ENCODE results near the gene CUL2. TPM values are rescaled to one million over a fixed set of nuclear protein-coding genes. Genes with fewer than 3 reads are reported as not detected.

CUL2 gene
- total RNA-seq, 1 donor from 2014 or later: 34.3 TPM

DNA sequence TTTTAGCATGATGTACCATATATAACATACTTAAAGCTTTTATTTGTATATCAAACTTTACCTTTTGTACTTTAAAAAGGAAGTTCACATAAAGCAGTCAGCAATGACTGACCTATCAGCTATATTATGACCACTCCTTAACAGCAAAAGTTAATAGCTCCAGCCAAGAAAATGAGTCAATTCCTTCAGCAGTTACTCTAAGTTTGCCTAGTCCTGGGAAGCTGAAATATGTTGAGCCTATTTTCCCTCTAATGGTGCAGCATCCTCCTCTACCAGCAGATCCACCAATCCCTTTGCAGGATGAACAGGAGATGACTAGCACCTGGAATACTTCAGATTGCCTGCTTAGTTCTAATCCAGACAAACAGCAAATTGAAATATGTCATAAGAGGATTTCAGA, 64.2 kb downstream of the CUL2 start:
- Mint-ChIP-seq H3K36me3 (ENCODE audit: unreplicated experiment) (peaks cover 42% of the 10 kb centered on the region), H3K4me1 (ENCODE audit: unreplicated experiment) (no peaks in the 10 kb centered on the region), H3K27me3 (ENCODE audit: unreplicated experiment) (no peaks in the 10 kb centered on the region), H3K4me3 (ENCODE audit: unreplicated experiment) (no peak overlapping the region), H3K9me3 (ENCODE audit: unreplicated experiment) (no peaks in the 10 kb centered on the region), H3K27ac (ENCODE audit: unreplicated experiment) (no peak overlapping the region)
- no peak for DNase-seq (ENCODE audit: extremely low spot score, unreplicated experiment)
- TF ChIP-seq, protein P1, sequence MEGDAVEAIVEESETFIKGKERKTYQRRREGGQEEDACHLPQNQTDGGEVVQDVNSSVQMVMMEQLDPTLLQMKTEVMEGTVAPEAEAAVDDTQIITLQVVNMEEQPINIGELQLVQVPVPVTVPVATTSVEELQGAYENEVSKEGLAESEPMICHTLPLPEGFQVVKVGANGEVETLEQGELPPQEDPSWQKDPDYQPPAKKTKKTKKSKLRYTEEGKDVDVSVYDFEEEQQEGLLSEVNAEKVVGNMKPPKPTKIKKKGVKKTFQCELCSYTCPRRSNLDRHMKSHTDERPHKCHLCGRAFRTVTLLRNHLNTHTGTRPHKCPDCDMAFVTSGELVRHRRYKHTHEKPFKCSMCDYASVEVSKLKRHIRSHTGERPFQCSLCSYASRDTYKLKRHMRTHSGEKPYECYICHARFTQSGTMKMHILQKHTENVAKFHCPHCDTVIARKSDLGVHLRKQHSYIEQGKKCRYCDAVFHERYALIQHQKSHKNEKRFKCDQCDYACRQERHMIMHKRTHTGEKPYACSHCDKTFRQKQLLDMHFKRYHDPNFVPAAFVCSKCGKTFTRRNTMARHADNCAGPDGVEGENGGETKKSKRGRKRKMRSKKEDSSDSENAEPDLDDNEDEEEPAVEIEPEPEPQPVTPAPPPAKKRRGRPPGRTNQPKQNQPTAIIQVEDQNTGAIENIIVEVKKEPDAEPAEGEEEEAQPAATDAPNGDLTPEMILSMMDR (IDR thresholded peaks at IDR 0.05): no peak

DNA sequence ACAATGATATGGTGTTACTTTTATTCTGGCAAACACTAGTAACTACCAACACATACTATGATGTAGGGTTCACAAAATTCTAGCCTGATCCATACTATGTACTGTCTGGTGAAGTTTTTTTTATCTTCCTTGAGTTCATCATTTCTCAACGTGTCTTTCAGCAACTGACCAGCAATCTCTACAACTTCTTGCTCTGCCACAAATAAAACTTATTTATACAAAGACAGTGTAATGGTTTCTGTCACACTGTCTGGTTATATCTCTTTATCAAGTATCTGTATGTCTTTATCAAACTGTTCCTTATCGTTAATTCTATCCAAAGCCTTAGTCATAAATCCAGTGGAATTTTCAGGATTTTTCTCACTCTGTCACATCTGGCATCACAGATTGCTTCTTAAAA, 69.7 kb downstream of the CUL2 start:
- Mint-ChIP-seq H3K9me3 (ENCODE audit: unreplicated experiment) (no peaks in the 10 kb centered on the region), H3K27me3 (ENCODE audit: unreplicated experiment) (no peaks in the 10 kb centered on the region)
- no peak for DNase-seq (ENCODE audit: extremely low spot score, unreplicated experiment)

DNA sequence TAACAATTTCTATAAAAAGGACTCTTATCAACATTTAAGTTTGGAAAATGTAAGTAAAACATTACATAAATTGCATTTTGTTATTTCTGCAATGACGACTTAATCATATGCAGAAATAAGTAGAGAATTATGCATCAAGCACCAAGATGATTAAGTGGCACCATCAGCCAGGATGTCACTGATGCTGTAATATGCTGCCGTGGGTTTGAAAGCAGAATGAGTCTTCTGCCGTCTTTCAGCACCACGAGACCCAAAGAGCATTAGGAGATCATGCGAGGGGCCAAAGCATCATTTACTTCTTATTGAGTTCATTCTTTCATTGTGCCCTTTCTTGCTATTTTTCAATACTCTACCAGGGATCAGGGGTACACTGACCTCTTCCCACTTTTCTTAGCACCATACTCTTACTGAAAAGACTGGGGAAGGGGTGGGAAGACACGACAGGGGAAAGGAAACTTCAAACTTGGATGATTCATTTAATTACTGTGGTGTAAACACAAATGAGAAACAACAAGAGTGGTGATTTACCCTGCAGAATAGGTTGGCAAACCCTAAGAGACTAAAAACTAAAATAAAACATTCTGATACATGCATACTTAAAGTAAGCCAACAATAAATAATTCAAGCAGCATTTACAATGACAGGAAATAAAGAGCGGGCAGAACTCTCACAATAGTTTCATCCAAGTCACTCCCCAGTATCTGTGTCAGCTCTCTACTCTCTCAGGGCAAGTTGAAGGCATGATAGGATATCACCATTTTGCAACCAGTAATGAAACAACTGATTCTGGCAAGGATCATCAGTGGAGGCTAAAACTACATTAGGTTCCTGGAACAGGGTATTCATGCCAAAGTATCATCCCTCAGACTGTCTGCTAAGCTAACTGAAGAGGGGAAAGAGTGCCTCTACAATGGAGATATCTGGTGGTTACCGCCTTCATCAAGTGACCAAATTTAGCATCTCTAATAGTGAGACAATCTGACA, 70.8 kb downstream of the CUL2 start:
- H3K4me1 Mint-ChIP-seq (ENCODE audit: unreplicated experiment): no peaks in the 10 kb centered on the region
- TF ChIP-seq, protein P1 (IDR thresholded peaks at IDR 0.05): no peak
- no peaks in the 10 kb centered on the region for H3K9me3 Mint-ChIP-seq (ENCODE audit: unreplicated experiment)
- H3K27me3 Mint-ChIP-seq (ENCODE audit: unreplicated experiment): no peaks in the 10 kb centered on the region
- H3K36me3 Mint-ChIP-seq (ENCODE audit: unreplicated experiment): peaks cover 28% of the 10 kb centered on the region
- no peak overlapping the region for H3K4me3 Mint-ChIP-seq (ENCODE audit: unreplicated experiment)
- no peak for DNase-seq (ENCODE audit: extremely low spot score, unreplicated experiment)
- H3K27ac Mint-ChIP-seq (ENCODE audit: unreplicated experiment): no peak overlapping the region

More for the DNA sequence above, 69.7 kb downstream of the CUL2 start:
- H3K36me3 Mint-ChIP-seq (ENCODE audit: unreplicated experiment): peaks cover 31% of the 10 kb centered on the region
- no peak overlapping the region for H3K4me3 Mint-ChIP-seq (ENCODE audit: unreplicated experiment)
- no peak overlapping the region for H3K27ac Mint-ChIP-seq (ENCODE audit: unreplicated experiment)
- no peaks in the 10 kb centered on the region for H3K4me1 Mint-ChIP-seq (ENCODE audit: unreplicated experiment)
- TF ChIP-seq, protein P1 (IDR thresholded peaks at IDR 0.05): no peak

DNA sequence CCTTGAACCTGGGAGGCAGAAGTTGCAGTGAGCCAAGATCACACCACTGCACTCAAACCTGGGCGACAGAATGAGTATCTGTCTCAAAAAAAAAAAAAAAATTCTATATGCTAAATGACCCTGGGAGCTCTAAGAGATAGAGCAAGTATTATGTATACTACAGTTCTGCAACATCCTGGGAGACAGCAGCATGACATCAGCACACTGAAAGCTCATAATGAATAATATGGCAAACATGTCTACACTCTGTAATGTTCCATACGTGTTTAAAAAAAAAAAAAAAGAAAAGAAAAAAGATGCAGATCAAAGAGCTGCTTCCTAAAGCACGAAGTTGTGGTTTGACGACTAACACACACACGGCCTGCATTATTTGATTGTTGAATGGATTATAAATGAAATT, 72.5 kb downstream of the CUL2 start:
- no peak for DNase-seq (ENCODE audit: extremely low spot score, unreplicated experiment)
- Mint-ChIP-seq H3K27ac (ENCODE audit: unreplicated experiment) (no peak overlapping the region), H3K27me3 (ENCODE audit: unreplicated experiment) (no peaks in the 10 kb centered on the region), H3K4me3 (ENCODE audit: unreplicated experiment) (no peak overlapping the region), H3K36me3 (ENCODE audit: unreplicated experiment) (peaks cover 19% of the 10 kb centered on the region), H3K4me1 (ENCODE audit: unreplicated experiment) (no peaks in the 10 kb centered on the region), H3K9me3 (ENCODE audit: unreplicated experiment) (no peaks in the 10 kb centered on the region)
- TF ChIP-seq, protein P1 (IDR thresholded peaks at IDR 0.05): no peak

DNA sequence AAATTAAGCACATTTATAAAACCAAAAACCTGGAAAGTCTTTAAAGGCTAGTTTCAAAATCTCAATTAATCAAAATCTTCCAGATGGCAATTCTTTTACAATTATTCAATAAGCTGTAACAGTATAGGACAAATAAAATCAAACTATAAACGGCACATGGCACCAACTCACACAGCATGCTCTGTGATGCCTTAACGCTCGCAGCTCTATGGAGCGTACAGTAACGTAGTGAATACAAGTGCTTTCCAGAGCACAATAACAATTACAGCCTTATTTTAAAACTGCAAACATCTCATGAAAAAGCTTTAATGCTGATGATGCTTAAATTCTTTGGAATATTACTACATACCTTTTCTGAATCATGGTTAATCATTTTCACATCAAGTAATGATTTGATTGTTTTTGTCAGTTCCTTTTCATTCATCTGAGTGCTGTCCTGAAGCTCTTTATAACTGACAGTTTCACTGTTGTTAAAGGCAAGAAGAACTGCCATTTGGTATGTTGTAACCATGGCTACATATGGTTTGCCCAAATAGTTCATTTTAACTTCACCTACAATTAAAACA, 74.2 kb downstream of the CUL2 start:
- no peak overlapping the region for H3K4me3 Mint-ChIP-seq (ENCODE audit: unreplicated experiment)
- no peak overlapping the region for H3K27ac Mint-ChIP-seq (ENCODE audit: unreplicated experiment)
- no peak for DNase-seq (ENCODE audit: extremely low spot score, unreplicated experiment)
- peaks cover 20% of the 10 kb centered on the region for H3K36me3 Mint-ChIP-seq (ENCODE audit: unreplicated experiment)
- H3K27me3 Mint-ChIP-seq (ENCODE audit: unreplicated experiment): no peaks in the 10 kb centered on the region
- TF ChIP-seq, protein P1 (IDR thresholded peaks at IDR 0.05): no peak
- H3K9me3 Mint-ChIP-seq (ENCODE audit: unreplicated experiment): no peaks in the 10 kb centered on the region
- H3K4me1 Mint-ChIP-seq (ENCODE audit: unreplicated experiment): no peaks in the 10 kb centered on the region

Measured in osteocyte (in vitro differentiated cells).